KOPT-K1 (cell line): Measurements from ENCODE around the gene CRYBG1.

Source experiments
- H3K27ac ChIP-seq: fragments of 200-600 bp; sonication (generic); 2 replicates; pipeline ENCODE4 v1.5.1; 2016; ENCODE audit warnings: antibody characterized with exemption, mild to moderate bottlenecking, low read depth, low read length; ENCODE audit not compliant: poor library complexity, severe bottlenecking
- H3K36me3 ChIP-seq: fragments of 200-600 bp; sonication (generic); 2 replicates; pipeline ENCODE4 v1.5.1; 2017; ENCODE audit warnings: antibody characterized with exemption, mild to moderate bottlenecking, low read length, moderate library complexity; ENCODE audit not compliant: insufficient read depth
- H3K9me3 ChIP-seq: fragments of 200-600 bp; sonication (generic); 2 replicates; pipeline ENCODE4 v1.5.1; 2017; ENCODE audit warnings: antibody characterized with exemption, low read length, mild to moderate bottlenecking; ENCODE audit not compliant: insufficient read depth, poor library complexity, severe bottlenecking

CRYBG1 gene

DNA sequence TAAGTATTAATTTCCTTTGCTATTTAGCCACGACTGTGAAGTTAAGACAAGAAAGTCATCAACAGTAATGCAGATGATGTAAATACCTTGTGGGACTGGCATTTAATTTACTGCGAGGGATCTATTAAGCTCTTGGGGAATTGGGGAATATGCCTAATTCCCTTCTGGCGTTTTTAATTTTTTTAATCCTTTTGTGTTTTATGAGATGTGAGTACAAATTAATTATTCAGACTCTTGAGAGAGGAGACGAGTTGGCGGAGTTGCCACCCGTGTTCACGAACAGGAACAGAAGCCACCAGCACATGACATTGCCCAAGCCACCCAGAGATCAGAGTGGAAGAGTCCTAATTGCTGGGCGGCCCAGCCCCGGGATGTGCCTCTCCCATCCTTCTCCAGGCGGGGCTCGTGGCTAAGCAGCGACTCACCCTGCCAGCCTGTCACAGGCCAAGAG is 533 bp upstream of the CRYBG1 start:
- no peaks in the 10 kb centered on the region for H3K36me3 ChIP-seq
- H3K9me3 ChIP-seq = peaks cover 10% of the 10 kb centered on the region
- no peak overlapping the region for H3K27ac ChIP-seq

DNA sequence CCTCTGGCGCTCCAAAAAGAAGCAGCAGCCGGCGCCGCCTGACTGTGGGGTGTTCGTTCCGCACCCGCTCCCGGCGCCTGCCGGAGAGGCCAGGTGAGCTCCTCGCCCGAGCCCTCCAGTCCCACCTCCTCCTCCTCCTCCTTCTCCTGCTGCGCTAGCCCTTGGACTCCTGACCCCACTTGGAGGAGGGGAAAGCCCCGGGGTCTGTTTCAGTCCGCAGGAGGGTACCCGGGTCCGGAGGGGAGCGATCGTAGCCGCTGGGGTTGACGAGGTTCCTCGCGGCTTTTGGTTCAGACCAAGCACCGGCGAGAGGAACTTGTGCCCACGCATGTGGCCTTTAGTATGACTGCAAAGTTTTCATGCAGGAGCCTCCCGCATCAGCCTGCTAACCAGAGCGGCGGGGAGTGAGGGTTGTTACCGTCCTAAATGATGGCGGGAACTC is 493 bp downstream of the CRYBG1 start:
- H3K27ac ChIP-seq = no peak overlapping the region
- H3K36me3 ChIP-seq = no peaks in the 10 kb centered on the region
- peaks cover 10% of the 10 kb centered on the region for H3K9me3 ChIP-seq

DNA sequence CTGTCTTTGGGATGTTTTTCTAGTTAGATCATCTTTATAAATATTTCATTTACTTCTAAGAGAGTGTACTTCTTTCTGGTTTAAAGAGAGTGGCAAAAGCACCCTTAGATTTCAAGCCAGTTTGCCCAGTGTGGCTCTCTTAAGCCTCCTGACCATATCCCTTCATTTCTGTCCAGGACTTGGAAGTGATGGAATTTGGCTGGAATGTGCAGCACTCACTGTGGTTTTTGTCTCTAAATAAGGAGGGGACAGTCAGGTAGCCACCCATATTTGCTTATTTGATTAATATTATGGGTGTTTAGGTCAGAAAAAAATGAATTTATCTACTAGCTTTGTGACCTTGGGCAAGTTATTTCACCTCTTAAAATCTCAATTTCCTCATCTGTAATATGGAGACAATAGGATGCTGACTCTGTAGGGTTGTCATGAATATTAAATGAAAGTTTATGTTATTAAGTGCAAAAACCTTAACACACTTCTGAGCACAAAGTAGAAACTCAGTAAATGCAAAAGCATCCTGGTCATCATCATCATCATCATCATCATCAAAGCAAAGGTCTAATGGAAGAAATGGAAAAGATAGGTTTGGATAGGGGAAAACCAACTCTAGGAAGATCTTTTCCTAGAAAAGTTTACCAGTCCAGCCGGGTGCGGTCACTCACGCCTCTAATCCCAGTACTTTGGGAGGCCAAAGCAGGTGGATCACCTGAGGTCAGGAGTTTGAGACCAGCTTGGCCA is 3.1 kb downstream of the CRYBG1 start:
- Histone ChIP-seq H3K27ac (no peak overlapping the region), H3K9me3 (peaks cover 10% of the 10 kb centered on the region), H3K36me3 (no peaks in the 10 kb centered on the region)

DNA sequence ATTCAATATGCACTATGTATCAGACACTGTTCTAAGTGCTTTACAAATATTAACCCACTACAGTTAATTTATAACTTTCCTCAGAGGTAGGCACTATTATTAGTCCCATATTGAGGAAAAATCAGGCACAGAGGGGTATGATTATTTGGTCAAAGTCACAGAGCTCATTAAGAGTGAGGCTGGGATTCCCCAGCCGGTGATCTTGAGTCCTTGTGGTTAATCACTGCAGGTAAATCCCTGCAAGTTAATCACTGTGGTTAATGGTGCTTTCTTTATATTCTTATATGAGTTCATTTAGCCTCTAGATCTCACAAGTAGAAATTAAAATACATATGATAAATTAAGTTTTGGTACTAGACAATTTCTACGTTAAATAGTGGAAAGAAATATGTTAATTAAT is 9.2 kb downstream of the CRYBG1 start:
- Histone ChIP-seq H3K36me3 (no peaks in the 10 kb centered on the region), H3K27ac (no peak overlapping the region), H3K9me3 (no peaks in the 10 kb centered on the region)

DNA sequence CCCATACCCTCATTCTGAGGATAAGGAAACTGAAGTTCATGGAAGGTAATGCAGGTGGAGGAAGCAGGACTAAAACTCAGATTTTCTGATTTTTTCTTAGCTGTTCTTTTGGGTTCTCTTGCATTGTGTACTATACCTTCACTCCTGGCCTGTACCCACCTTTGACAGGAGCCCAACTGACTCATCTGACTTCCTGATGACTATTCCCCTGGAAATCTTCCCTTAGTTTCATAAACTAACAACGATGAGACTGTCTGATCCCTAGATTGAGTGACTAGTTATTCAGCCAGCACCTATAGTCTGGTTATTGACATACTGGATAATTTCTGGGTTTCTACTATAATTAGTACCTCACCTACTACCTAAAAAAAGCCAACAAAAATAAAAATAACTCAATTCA is 10.1 kb downstream of the CRYBG1 start:
- Histone ChIP-seq H3K27ac (no peak overlapping the region), H3K36me3 (no peaks in the 10 kb centered on the region), H3K9me3 (no peaks in the 10 kb centered on the region)

DNA sequence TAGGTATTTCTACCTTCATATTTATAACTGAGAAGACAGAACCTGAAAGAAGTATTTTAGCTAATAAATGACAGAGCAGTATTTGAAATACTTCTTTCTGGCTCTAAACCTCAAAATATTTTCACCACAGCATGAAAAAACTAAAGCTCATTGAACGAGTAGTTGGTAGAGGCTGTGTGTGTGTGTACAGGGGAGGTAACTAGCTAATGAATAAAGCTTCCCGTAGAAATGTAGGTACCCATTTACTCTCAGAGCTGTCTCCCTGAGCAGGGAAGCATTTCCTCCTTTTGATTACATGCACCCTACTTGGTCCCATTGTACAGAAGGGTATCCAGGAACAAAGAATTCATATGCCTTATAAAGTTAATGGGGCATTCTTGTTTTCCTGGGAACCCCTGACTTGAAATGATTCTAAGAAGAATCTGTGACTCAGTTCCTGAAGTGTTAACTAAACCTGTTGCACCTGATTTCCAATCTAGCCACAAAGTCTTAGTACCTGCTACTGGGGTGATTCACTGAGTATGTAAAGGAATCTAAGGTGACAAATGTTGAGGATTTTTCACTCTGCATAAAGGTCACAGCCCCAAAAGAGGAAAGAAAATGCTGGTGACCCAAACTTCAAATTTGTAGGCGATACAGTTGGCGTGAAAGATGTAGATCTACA is 12.5 kb downstream of the CRYBG1 start:
- no peaks in the 10 kb centered on the region for H3K36me3 ChIP-seq
- no peaks in the 10 kb centered on the region for H3K9me3 ChIP-seq
- no peak overlapping the region for H3K27ac ChIP-seq

DNA sequence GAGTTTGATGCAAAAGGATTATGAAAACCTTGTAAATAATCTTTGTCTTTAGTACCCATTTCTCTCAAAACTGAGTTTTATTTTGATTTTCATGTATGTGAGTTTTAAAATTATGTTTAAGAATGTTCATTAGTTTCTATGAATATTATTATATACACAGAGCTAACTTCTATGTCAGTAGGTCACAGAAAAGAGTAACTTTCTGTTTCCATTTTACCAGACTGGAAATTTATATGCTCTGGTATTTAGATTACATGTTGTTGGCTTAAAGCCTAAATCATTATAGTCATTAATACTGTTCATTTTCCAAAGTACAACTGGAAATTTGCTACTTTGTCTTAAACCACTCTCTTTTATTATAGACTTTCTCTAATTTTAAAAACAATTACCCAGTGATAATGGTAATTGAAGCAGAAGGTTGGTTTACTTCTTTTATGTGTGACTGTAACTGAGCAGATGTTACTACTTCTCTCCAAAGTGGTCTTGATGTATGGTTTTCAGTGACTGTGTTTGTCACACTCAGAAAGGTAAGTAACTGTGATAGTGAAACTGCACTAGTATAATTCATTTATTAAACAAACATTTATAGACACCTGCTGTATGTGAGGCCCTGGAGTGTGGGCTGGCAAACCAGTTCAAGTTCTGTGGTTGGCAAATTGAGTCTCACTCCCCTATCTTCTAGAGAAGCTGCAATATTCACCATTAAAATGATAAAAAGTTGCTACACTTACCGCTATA is 13.2 kb downstream of the CRYBG1 start:
- H3K9me3 ChIP-seq = no peaks in the 10 kb centered on the region
- H3K27ac ChIP-seq = no peak overlapping the region
- H3K36me3 ChIP-seq = no peaks in the 10 kb centered on the region

DNA sequence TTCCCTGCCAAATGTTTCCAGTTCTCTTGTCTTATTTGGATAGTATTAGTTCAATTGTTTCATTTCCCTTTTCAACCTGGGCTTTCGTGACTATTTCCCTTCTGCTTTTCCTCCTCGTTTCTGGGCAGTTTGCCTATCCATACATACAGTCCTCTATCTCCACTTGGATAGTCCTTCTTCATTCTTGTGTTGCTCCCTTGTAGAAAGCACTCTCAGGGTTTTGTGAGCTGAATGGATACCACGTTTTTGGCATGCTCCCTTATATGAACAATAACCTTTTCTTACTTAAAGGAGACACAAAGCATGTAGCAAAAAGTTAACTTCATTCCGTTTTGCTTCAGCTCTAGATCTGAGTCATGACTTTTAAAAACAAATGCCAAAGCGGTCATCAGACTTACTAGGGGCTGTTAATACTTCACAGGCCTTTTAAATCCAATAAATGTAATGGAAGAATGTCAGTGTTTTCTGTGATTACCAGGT is 16.6 kb downstream of the CRYBG1 start:
- Histone ChIP-seq H3K27ac (no peak overlapping the region), H3K9me3 (no peaks in the 10 kb centered on the region), H3K36me3 (no peaks in the 10 kb centered on the region)

DNA sequence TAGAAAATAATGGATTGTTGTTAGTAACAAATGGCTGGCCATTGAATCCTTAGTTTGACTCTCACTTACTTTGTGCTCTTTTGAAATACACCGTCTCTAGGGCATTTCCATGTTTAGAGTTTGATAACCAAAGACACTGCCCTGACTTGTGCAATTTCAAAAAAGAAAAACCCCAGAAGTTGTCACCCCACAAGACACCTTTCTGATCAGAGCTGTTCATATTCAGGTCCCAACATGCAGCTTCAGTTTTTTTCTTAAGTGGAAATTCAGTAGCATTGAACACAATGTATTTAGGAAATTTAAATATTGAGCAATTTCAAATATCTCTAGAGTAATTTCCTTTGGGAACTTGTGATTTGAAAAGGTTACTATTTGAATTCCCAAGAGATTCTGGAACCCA is 19.4 kb downstream of the CRYBG1 start:
- Histone ChIP-seq H3K9me3 (no peaks in the 10 kb centered on the region), H3K27ac (no peak overlapping the region), H3K36me3 (no peaks in the 10 kb centered on the region)

DNA sequence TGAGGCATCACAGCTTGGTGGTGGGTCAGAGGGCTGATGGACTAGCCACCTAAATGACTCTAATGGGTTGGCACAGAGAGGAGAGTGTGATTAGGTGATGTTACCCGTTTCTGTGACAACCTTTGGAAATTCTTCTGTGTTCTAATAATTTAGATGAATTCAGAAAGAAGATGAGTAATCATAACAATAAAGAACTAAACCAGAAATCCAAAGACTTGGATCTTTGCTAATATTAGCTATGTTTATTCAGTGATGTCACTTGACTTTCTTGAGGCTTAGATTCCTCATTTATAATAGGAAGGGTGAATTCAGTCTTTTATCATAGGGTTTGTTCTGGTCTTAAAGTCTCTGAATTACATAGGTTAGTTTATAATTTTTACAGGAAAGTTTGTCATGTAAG is 19.9 kb downstream of the CRYBG1 start:
- Histone ChIP-seq H3K36me3 (no peaks in the 10 kb centered on the region), H3K27ac (no peak overlapping the region), H3K9me3 (no peaks in the 10 kb centered on the region)

DNA sequence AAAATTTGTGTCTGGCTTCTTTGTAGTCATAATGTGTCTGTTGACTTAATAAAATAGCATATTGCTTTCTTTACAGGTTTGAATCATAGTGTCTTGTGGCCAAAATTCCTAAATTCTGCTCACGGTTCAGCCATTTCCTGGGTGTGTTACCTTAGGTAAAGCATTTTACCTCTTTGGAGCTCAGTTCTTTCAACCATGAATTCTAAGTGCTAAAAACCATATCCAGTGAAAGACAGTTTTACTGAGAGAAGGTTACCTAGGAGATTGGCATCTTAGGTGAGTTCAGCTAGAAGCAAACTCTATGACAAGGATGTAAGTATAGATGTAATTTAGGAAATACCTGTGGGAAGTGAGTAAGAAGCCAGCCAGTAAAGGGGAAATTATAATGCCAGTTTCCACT is 20.7 kb downstream of the CRYBG1 start:
- Histone ChIP-seq H3K9me3 (no peaks in the 10 kb centered on the region), H3K27ac (no peak overlapping the region), H3K36me3 (no peaks in the 10 kb centered on the region)

DNA sequence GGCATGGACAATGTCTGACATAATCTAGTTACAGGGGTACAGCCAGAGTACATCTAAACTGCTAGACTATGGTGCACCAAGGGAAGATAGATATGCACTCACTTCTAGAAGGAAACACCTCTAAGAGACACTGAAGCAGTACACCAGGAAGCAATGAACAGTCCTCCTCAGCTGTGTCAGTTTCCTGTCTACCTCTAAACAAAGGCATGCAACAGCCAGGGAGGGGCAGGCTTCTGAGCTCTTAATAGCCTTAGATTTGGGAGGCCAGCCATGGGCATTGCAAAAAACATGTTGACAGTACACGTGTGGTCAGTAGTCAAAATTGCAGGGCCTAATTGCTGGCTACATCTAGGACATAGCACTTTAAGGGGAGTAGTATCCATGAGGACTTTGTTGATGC is 21.4 kb downstream of the CRYBG1 start:
- Histone ChIP-seq H3K27ac (no peak overlapping the region), H3K36me3 (no peaks in the 10 kb centered on the region), H3K9me3 (no peaks in the 10 kb centered on the region)

DNA sequence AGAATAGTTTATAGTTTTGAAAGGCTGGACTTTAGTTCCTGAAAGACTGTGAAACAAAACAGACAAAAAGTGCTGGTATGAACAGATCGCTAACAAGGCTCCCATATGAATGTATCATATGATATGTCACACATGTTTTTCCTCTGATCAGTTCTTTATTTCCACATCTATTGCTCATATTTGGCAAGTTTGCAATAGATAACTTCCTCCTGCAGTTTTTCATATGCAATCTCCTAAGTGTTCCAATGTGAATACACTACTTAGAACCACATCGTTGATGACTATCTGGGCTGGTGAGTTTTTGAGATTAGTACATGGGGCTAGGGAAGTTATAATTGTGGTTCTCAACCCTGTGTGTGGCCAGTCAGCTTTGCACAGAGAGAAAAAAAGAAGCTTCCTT is 23.1 kb downstream of the CRYBG1 start:
- no peaks in the 10 kb centered on the region for H3K36me3 ChIP-seq
- no peaks in the 10 kb centered on the region for H3K9me3 ChIP-seq
- H3K27ac ChIP-seq = no peak overlapping the region

DNA sequence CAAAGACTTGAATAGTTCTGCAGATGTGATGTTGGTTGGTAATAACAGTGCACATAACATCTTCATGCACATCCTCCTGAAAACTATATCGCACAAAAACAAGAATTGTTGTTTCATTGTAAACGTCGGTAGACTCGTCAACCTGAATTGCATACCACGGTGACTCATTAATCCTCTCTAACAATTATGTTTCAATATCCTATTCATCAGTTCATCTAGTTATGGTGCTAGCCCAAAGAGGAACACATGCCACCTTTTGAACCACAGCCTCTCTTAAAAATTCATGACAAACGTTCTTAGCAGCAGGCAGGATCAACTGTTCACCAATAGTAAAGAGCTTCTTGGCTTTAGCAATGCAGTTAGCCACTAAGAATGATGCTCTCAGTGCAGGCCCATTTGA is 25.0 kb downstream of the CRYBG1 start:
- Histone ChIP-seq H3K9me3 (no peaks in the 10 kb centered on the region), H3K36me3 (no peaks in the 10 kb centered on the region), H3K27ac (no peak overlapping the region)

DNA sequence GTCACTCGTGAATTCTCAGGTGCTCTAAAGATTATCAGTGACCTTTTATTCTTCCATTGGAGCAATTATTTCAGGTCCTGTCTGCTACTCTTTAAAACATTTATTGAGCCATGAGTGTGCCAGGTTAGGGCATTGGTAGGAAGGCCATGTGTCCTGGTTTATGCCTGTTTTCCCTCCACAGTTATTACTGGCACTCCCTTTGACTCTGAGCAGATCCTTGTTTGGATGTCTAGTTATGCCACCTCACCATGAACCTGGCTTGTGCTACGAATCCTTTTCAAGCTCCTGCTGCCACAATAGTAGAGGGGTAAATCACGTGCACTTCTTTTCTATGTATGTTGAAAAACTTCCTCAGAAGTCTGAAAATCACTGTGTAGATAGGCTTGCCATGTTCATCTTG is 27.4 kb downstream of the CRYBG1 start:
- no peaks in the 10 kb centered on the region for H3K9me3 ChIP-seq
- H3K27ac ChIP-seq = no peak overlapping the region
- no peaks in the 10 kb centered on the region for H3K36me3 ChIP-seq
